Loucy (cell line): ENCODE data around the gene IFI27L2.

Source experiments
- EZH2phosphoT487 ChIP-seq: fragments of 200-600 bp; IDR thresholded peaks from 2 replicates; pipeline ENCODE4 v1.6.1; 2018; ENCODE audit warnings: antibody characterized with exemption, mild to moderate bottlenecking, moderate library complexity, borderline replicate concordance
- TF ChIP-seq, protein P1 (sequence below): fragments of 200-600 bp; sonication (generic); conservative IDR thresholded peaks from 2 replicates; pipeline ENCODE4 v1.5.1; 2014; ENCODE audit warnings: mild to moderate bottlenecking, antibody characterized with exemption, low read length

GRCh38 chr14:94176808-94177207 is 47.4 kb upstream of the IFI27L2 start:
- TF ChIP-seq, protein P1, sequence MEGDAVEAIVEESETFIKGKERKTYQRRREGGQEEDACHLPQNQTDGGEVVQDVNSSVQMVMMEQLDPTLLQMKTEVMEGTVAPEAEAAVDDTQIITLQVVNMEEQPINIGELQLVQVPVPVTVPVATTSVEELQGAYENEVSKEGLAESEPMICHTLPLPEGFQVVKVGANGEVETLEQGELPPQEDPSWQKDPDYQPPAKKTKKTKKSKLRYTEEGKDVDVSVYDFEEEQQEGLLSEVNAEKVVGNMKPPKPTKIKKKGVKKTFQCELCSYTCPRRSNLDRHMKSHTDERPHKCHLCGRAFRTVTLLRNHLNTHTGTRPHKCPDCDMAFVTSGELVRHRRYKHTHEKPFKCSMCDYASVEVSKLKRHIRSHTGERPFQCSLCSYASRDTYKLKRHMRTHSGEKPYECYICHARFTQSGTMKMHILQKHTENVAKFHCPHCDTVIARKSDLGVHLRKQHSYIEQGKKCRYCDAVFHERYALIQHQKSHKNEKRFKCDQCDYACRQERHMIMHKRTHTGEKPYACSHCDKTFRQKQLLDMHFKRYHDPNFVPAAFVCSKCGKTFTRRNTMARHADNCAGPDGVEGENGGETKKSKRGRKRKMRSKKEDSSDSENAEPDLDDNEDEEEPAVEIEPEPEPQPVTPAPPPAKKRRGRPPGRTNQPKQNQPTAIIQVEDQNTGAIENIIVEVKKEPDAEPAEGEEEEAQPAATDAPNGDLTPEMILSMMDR, result no peak
- no peak for TF ChIP-seq EZH2phosphoT487
